Measurements from ENCODE around the gene DNAJC18.

The DNAJC18 gene

GRCh38 chr5:139360384-139360783, 78.9 kb downstream of the DNAJC18 start:
- DNase-seq: no peak
